T-helper 22 cell (primary cell): Measurements from ENCODE around the gene TEX264.

ENCODE experiments used
- DNase-seq: peaks from one replicate; pipeline ENCODE4 v3.0.0-alpha.2; 2020; ENCODE audit warnings: low read depth

TEX264 gene

GRCh38 chr3:51675201-51675611 is 4.2 kb downstream of the TEX264 start:
- DNase-seq, result no peak

- DNase-seq, result no peak
Observed at GRCh38 chr3:51676102-51676640, 5.1 kb downstream of the TEX264 start.

GRCh38 chr3:51677358-51677757 is 6.3 kb downstream of the TEX264 start:
- DNase-seq, result no peak

- DNase-seq, result no peak
Observed at GRCh38 chr3:51678186-51678585, 7.1 kb downstream of the TEX264 start.

- no peak for DNase-seq
Observed at GRCh38 chr3:51678641-51679040, 7.6 kb downstream of the TEX264 start.

- DNase-seq, result no peak
Observed at GRCh38 chr3:51679318-51679717, 8.3 kb downstream of the TEX264 start.

- no peak for DNase-seq
Observed at GRCh38 chr3:51679777-51680176, 8.7 kb downstream of the TEX264 start.

GRCh38 chr3:51680196-51680595 is 9.1 kb downstream of the TEX264 start:
- no peak for DNase-seq

- no peak for DNase-seq
Observed at GRCh38 chr3:51680663-51681230, 9.7 kb downstream of the TEX264 start.

- peak; percentile 40 for DNase-seq
Observed at GRCh38 chr3:51681453-51681852, 10.4 kb downstream of the TEX264 start.

GRCh38 chr3:51682079-51682478 is 11.0 kb downstream of the TEX264 start:
- DNase-seq, result peak; percentile 59

GRCh38 chr3:51682526-51682925 is 11.5 kb downstream of the TEX264 start:
- no peak for DNase-seq

GRCh38 chr3:51683566-51683965 is 12.5 kb downstream of the TEX264 start:
- no peak for DNase-seq

GRCh38 chr3:51684971-51685751 is 14.1 kb downstream of the TEX264 start:
- DNase-seq, result no peak

- DNase-seq, result no peak
Observed at GRCh38 chr3:51686056-51686455, 15.0 kb downstream of the TEX264 start.

- peak; percentile 83 for DNase-seq
Observed at GRCh38 chr3:51686512-51687215, 15.6 kb downstream of the TEX264 start.

- no peak for DNase-seq
Observed at GRCh38 chr3:51687431-51688205, 16.6 kb downstream of the TEX264 start.

- DNase-seq, result no peak
Observed at GRCh38 chr3:51688206-51688600, 17.2 kb downstream of the TEX264 start.

GRCh38 chr3:51691021-51691420 is 20.0 kb downstream of the TEX264 start:
- no peak for DNase-seq

GRCh38 chr3:51691949-51692348 is 20.9 kb downstream of the TEX264 start:
- DNase-seq, result no peak

- DNase-seq, result no peak
Observed at GRCh38 chr3:51692980-51693395, 21.9 kb downstream of the TEX264 start.

GRCh38 chr3:51696954-51697353 is 25.9 kb downstream of the TEX264 start:
- DNase-seq, result no peak
